H1 (cell line): ENCODE data around the gene CXXC5. TPM values are rescaled to one million over a fixed set of nuclear protein-coding genes. Genes with fewer than 3 reads are reported as not detected.

Source experiments
- GTF2F1 ChIP-seq: IDR thresholded peaks from 2 replicates; pipeline ENCODE4 v1.6.1; 2012; ENCODE audit warnings: low read depth, low read length, improper control_type of control experiment, borderline replicate concordance
- SAP30 ChIP-seq: fragments of 300-600 bp; sonication (generic); IDR thresholded peaks from 2 replicates; pipeline ENCODE4 v1.7.1; 2012; ENCODE audit warnings: low read length, moderate library complexity, mild to moderate bottlenecking, inconsistent platforms; ENCODE audit not compliant: insufficient read depth, insufficient replicate concordance
- SRF ChIP-seq: IDR thresholded peaks from 2 replicates; pipeline ENCODE4 v1.6.1; 2011; ENCODE audit warnings: mild to moderate bottlenecking, low read depth, low read length, moderate library complexity
- TEAD4 ChIP-seq: IDR thresholded peaks from 2 replicates; pipeline ENCODE4 v1.6.1; 2012; ENCODE audit warnings: low read depth, low read length, inconsistent platforms, mixed read lengths
- ZNF274 ChIP-seq: IDR thresholded peaks from 2 replicates; pipeline ENCODE4 v1.7.0; 2012; ENCODE audit warnings: low read length, borderline replicate concordance; ENCODE audit errors: extremely low read depth
- polyA plus RNA-seq, 7 experiments: library from polyadenylated mRNA; depleted of rRNA in 3 of 7; stranded (reverse) in 5 of 7; unstranded in 2 of 7; fragments of >200 nt in 5 of 7; fragments of 200-250 nt in 2 of 7; gene quantifications; 1 replicate in 5 of 7; 2 replicates in 1 of 7; 4 replicates in 1 of 7; pipeline versions ENCODE4 v1.2.1 to v1.2.3, GENCODE V29; 2011 to 2013; ENCODE audit warnings: missing spikeins in 2 of 7, mixed read lengths in 2 of 7
- total RNA-seq: library from RNA; stranded (reverse); fragmentation: NEBNext Ultra II Directional; extraction: Animal tissue kit (Norgen Biotek cat#: 25700); gene quantifications from 2 replicates; pipeline ENCODE4 v1.2.1, GENCODE V29; 2021
- TF ChIP-seq, protein P1 (sequence below): IDR thresholded peaks from 2 replicates; pipeline ENCODE4 v1.6.1; 2012; ENCODE audit warnings: inconsistent platforms

CXXC5 gene
- total and polyA plus RNA-seq, 2 of the 8 experiments (the other 6 are each of a cell fraction or from before 2014, with no cell fraction given), result 61.4 to 74.0 TPM

DNA sequence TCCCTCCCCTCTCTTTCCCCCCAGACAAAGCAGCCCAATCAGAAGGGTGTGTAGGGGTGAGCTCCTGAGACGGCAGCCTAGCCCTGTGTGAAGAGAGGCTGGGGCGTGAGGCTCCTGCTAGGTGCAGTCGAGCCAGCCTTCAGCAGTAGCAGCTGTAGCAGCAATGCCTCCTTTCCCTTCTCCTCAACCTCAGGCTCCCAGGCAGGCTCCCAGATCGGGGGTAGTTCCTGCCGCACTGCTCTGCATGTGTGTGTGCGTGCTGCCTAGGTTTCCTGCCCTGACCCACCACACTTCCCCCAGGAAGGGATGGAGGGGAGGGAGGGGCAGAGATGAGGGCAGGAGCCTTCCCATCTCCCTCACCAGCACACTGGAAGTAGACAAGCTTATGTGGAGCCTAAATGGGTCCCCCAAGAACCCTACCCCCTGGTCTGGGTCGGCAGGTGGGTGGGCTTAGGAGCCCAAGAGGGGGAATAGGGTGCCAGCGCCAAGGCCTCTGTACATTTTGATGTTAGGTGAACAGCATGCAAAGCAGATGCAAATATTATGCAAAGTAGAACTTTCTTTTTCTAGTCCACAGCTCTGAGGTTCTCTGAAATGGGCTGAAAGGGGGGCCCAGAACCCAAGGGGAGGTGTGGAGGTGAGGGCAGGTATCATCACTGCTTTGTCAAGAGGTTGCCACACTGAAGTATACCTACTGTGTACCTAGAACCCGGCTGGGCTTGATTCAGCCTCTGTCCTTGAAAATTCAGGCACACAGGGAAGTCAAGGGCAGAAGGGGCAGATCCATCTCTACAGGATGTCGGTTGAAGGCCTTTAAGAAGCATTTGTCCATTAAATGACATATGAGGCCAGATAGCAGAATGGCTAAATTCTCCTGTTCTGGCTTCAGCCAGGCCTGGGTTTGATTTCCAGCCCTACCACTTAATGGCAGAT is 57.8 kb downstream of the CXXC5 start (continued):
- TF ChIP-seq ZNF274, result no peak
- TF ChIP-seq TEAD4, result no peak
- TF ChIP-seq SAP30, result no peak
- TF ChIP-seq GTF2F1, result no peak
- TF ChIP-seq, protein P1, sequence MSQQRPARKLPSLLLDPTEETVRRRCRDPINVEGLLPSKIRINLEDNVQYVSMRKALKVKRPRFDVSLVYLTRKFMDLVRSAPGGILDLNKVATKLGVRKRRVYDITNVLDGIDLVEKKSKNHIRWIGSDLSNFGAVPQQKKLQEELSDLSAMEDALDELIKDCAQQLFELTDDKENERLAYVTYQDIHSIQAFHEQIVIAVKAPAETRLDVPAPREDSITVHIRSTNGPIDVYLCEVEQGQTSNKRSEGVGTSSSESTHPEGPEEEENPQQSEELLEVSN, result no peak
- TF ChIP-seq SRF, result no peak
